ENCODE measurements around the gene FARSA.
"Not testable (repeated sequence)": the region's sequence is repeated elsewhere in the genome, so short reads cannot be mapped to it uniquely, and the experiment has no call there.

DNA sequence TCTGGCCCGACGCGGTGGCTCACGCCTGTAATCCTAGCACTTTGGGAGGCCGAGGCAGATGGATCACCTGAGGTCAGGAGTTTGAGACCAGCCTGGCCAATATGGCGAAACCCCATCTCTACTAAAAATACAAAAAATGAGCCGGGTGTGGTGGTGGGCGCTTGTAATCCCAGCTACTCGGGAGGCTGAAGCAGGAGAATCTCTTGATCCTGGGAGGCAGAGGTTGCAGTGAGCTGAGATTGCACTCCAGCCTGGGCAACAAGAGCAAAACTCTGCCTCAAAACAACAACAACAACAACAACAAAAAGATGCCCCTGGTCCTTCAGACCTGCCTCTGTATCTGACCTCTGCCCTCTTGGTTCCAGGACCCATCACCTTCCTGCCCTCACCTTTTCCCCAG is 22.1 kb upstream of the FARSA start:
- not testable (repeated sequence) for TF ChIP-seq EZH2phosphoT487 (IDR thresholded peaks at IDR 0.05; ENCODE audit: insufficient read depth, low read depth); EZH2 (IDR thresholded peaks at IDR 0.05; ENCODE audit: insufficient read depth, poor library complexity, severe bottlenecking)

All from GM23248 (cell line).